Pancreas (tissue), 10 donors: Measurements from ENCODE around the gene PGGT1B. TPM values are rescaled to one million over a fixed set of nuclear protein-coding genes. Genes with fewer than 3 reads are reported as not detected.

Experiments
- ATAC-seq, 4 donors: fragments of 200-7000 bp; cut with Tn5 transposase; one replicate each; pipeline versions ENCODE4 v1.8.0 to v1.9.1; 2020; ENCODE audit warnings: mild to moderate bottlenecking in 4 of 4, moderate library complexity in 4 of 4
- DNase-seq, 6 donors: peaks; one replicate each; pipeline ENCODE4 v3.0.0-alpha.2; 2020
- FAIRE-seq: peaks from 2 replicates; lab custom pipeline; 2012; peaks lifted over from hg19 to GRCh38; lab: Jason Lieb, UNC
- H3K27ac ChIP-seq, 4 donors: fragments of 200-600 bp; sonication (generic); 1 replicate in 3 of 4; 2 replicates in 1 of 4; pipeline versions ENCODE4 v1.5.0 to v1.8.0; 2020
- H3K27me3 ChIP-seq, 4 donors: fragments of 200-600 bp; one replicate each; pipeline ENCODE4 v1.8.0; 2021
- H3K36me3 ChIP-seq, 3 donors: fragments of 200-600 bp; sonication (generic) in 1 of 3; one replicate each; pipeline versions ENCODE4 v1.5.0 to v1.8.0; 2020 to 2021
- H3K4me1 ChIP-seq, 3 donors: fragments of 200-600 bp; one replicate each; pipeline ENCODE4 v1.8.0; 2021
- H3K4me3 ChIP-seq, 4 donors: fragments of 200-600 bp; sonication (generic) in 2 of 4; one replicate each; pipeline versions ENCODE4 v1.5.0 to v1.8.0; 2020 to 2021
- H3K9me3 ChIP-seq, 4 donors: fragments of 200-600 bp; one replicate each; pipeline ENCODE4 v1.8.0; 2021
- CTCF ChIP-seq, 4 donors: fragments of 200-600 bp; sonication (generic) in 3 of 4; IDR thresholded peaks; one replicate each; pipeline versions ENCODE4 v1.5.0 to v1.8.0; 2021; ENCODE audit warnings: antibody characterized with exemption in 4 of 4
- WGBS, 2 donors: extraction: QIAGEN DNeasy Blood & Tissue Kit; methylation state at CpG; one replicate each; pipeline ENCODE4 v1.1.7; 2013; 5-methylcytosine and 5-hydroxymethylcytosine counted together
- intact Hi-C, 3 donors: fragments of 100-400 bp; cut with DNase I; formaldehyde crosslinking; loops; one replicate each; pipeline versions ENCODE4 v1.11.1 to v1.14.2; 2022
- polyA plus RNA-seq, 2 donors: library from polyadenylated mRNA; stranded (reverse); fragments of 200-250 nt; gene quantifications; one replicate each; pipeline ENCODE4 v1.2.3, GENCODE V29; 2013
- total RNA-seq, 6 donors: library from RNA; stranded (reverse); fragmentation: NEBNext Ultra II Directional in 4 of 6; extraction: Animal tissue kit (Norgen Biotek cat#: 25700) in 4 of 6; gene quantifications; one replicate each; pipeline versions ENCODE4 v1.2.1 to v1.2.4, GENCODE V29; 2021 to 2023
- donor health status: healthy with polysubstance abuse.
- donor health status: DM: no; HTN: no; CAD: no; lungs with moderate emphysema.
- donor health status: DM: no; HTN: no; CAD: no.
- donor health status: control.
- donor health status: control.
- donor health status: Bipolar disorder and iron deficiency.
- donor health status: DM: yes; HTN: yes; CAD: no.
- donor health status: DM: no; HTN: no; CAD: no.
- donor health status: DM: no; HTN: no; CAD: no.
- donor health status: DM: yes; HTN: yes; CAD: no.

Gene PGGT1B
- total and polyA plus RNA-seq, 8 donors = 1.7 to 24.5 (median 17.7) TPM

GRCh38 chr5:115192098-115192497 lies 70.6 kb downstream of the PGGT1B start:
- ATAC-seq = no peak
- no peak for TF ChIP-seq CTCF (IDR thresholded peaks at IDR 0.05)
- intact Hi-C loops = no loop called here
- Histone ChIP-seq H3K9me3 (no peaks in the 10 kb centered on the region), H3K36me3 (no peaks in the 10 kb centered on the region), H3K27me3 (no peaks in the 10 kb centered on the region), H3K27ac (no peak overlapping the region), H3K4me3 (no peak overlapping the region), H3K4me1 (peaks cover 13 to 17% (median 16%) of the 10 kb centered on the region in 3 donors)
- WGBS, 2 donors = 95 to 97% methylated on average over 1 of the region's 1 CpG
- DNase-seq = no peak
- no peak for FAIRE-seq

DNA sequence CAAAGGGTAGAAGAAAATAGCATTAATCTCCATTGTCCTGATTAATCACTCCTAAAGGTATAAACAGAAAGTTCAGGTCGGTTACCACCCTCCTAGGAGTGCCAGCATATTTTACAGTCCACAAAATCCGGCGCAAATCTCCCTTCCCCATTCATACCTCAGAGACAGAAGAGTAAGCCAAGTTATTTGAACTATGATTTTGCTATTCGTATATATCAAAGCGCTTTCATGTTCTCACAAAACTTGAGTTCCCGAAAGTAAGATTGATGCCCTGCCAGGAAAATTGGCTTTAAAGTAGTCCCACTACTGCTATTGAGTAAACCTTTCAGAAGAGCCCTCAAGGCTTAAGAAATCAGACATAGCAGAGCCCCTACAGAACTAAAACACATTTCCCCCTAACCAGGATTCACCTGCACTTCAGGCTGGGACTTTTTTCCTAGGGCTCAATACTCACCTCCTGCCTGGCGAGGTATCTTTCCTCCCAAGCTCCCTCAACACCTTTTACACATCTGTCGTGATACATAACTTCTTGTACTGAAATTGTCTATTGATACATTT lies 71.1 kb downstream of the PGGT1B start:
- ATAC-seq (no peak), DNase-seq (no peak), FAIRE-seq (no peak)
- Histone ChIP-seq H3K36me3 (no peaks in the 10 kb centered on the region), H3K4me1 (peaks cover 13 to 17% (median 16%) of the 10 kb centered on the region in 3 donors), H3K27me3 (no peaks in the 10 kb centered on the region), H3K27ac (no peak overlapping the region), H3K4me3 (no peak overlapping the region), H3K9me3 (no peaks in the 10 kb centered on the region)
- intact Hi-C loops = no loop called here
- WGBS, 2 donors = 71 to 79% methylated on average over 8 of the region's 8 CpGs
- TF ChIP-seq CTCF (IDR thresholded peaks at IDR 0.05) = no peak

DNA sequence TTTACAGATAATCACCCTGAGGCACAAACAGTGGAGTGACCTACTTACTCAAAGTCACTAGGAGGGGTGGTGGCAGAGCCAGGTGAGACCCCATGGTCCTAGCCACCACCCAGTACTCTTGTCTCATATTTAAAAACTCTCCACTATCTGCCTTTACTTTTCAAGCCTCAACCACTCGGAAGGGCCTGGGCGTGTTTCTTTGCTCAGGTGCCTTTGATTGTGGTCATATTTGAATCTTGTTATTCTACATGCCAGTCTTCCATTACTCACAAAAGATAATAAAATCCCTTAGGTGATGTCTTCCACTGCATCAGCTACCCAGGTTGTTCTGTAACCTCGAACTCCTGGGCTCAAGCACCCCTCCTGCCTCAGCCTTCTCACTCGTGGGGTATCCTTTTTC lies 72.3 kb downstream of the PGGT1B start:
- no peak for ATAC-seq
- no peak overlapping the region for H3K4me3 ChIP-seq
- 85 to 91% methylated on average over 4 of the region's 4 CpGs for WGBS, 2 donors
- DNase-seq = no peak
- no peaks in the 10 kb centered on the region for H3K9me3 ChIP-seq
- peaks cover 0 to under 1% (median 0%) of the 10 kb centered on the region in 4 donors for H3K27me3 ChIP-seq
- peaks cover 13 to 15% (median 13%) of the 10 kb centered on the region in 3 donors for H3K4me1 ChIP-seq
- no peak for TF ChIP-seq CTCF (IDR thresholded peaks at IDR 0.05)
- FAIRE-seq = no peak
- intact Hi-C loops = no loop called here
- H3K36me3 ChIP-seq = no peaks in the 10 kb centered on the region
- H3K27ac ChIP-seq = no peak overlapping the region

DNA sequence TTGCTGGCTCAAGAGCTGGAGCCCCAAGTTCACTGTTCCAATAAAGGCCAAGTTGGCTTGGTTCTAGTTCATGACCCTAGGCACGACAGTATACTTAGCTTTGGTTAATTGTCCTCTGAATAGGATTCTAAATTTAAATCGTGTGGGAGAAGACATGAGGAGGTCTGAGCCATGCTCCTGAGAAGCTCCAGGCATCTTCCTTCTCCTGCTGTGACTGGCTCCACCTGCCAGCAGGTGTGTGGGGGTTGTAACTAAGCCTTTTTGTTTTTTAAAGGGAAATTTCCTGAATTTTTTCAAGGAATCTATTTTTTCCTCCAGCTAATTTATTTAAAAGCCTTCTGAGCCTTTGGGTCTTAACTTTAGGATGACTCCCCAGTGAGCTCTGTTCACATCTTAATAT lies 72.8 kb downstream of the PGGT1B start:
- Histone ChIP-seq H3K9me3 (no peaks in the 10 kb centered on the region), H3K27me3 (peaks cover 0 to 5% (median 0%) of the 10 kb centered on the region in 4 donors), H3K4me1 (peaks cover 8 to 10% (median 9%) of the 10 kb centered on the region in 3 donors), H3K36me3 (no peaks in the 10 kb centered on the region), H3K4me3 (no peak overlapping the region), H3K27ac (no peak overlapping the region)
- 61 to 62% methylated on average over 2 of the region's 2 CpGs for WGBS, 2 donors
- intact Hi-C loops = no loop called here
- DNase-seq (no peak), ATAC-seq (no peak), FAIRE-seq (no peak)
- TF ChIP-seq CTCF (IDR thresholded peaks at IDR 0.05) = no peak

DNA sequence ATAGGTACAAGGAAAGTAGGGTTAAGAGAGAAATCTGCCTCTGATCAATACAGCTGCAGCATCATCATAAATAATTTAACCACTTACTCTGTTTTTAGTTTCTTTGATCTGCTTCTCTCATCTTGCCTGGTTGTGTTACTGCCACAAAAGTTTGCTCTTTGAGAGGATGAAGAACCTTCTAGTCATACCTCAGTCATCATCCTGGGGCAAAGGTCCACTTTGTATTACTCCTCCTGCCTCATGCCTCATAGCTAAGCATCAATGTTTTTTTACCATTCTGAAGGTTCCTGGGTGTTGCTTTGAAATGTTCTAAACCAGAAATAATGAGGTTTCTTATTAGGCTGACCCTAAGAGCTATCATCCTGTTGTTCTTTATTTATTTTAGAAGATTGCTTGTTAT lies 75.9 kb downstream of the PGGT1B start:
- FAIRE-seq = no peak
- Histone ChIP-seq H3K27ac (no peak overlapping the region), H3K4me1 (no peaks in the 10 kb centered on the region), H3K36me3 (no peaks in the 10 kb centered on the region), H3K9me3 (no peaks in the 10 kb centered on the region), H3K27me3 (peaks cover 0 to 36% (median 2%) of the 10 kb centered on the region in 4 donors), H3K4me3 (no peak overlapping the region)
- intact Hi-C loops = no loop called here
- DNase-seq = no peak
- TF ChIP-seq CTCF (IDR thresholded peaks at IDR 0.05) = no peak
- no peak for ATAC-seq
